ENCODE results near the gene ITSN1.

ITSN1 gene

DNA sequence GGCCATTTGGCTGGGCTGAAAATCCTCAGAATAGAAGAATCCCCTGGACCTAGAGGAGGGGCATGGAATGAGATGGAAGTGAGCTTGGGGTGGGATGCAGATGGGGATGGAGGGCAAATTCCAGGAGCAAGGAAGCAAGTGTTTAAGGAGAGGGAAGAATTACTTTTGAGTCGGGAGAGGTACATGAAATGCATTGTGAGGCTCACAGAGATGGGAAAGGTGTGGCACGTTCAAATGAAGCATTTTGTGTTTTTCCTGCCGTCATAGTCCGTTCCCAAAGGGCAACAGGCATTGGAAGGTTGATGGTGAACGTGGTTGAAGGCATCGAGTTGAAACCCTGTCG, 242.8 kb downstream of the ITSN1 start:
- peaks cover 4% of the 10 kb centered on the region; the same call in 1 of the 2 replicates for H3K27me3 ChIP-seq (ENCODE audit: control insufficient read depth, low read length)
- no peak overlapping the region for H3K4me3 ChIP-seq (ENCODE audit: low read length)
- no peaks in the 10 kb centered on the region for H3K9me3 ChIP-seq (ENCODE audit: control insufficient read depth, insufficient read depth, low read length)
- no peaks in the 10 kb centered on the region for H3K4me1 ChIP-seq (ENCODE audit: control insufficient read depth, low read length)
- TF ChIP-seq, protein P1, sequence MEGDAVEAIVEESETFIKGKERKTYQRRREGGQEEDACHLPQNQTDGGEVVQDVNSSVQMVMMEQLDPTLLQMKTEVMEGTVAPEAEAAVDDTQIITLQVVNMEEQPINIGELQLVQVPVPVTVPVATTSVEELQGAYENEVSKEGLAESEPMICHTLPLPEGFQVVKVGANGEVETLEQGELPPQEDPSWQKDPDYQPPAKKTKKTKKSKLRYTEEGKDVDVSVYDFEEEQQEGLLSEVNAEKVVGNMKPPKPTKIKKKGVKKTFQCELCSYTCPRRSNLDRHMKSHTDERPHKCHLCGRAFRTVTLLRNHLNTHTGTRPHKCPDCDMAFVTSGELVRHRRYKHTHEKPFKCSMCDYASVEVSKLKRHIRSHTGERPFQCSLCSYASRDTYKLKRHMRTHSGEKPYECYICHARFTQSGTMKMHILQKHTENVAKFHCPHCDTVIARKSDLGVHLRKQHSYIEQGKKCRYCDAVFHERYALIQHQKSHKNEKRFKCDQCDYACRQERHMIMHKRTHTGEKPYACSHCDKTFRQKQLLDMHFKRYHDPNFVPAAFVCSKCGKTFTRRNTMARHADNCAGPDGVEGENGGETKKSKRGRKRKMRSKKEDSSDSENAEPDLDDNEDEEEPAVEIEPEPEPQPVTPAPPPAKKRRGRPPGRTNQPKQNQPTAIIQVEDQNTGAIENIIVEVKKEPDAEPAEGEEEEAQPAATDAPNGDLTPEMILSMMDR (IDR thresholded peaks at IDR 0.05; ENCODE audit: low read depth, low read length, poor library complexity, severe bottlenecking): no peak
- no peak for TF ChIP-seq EZH2phosphoT487 (IDR thresholded peaks at IDR 0.05; ENCODE audit: borderline replicate concordance, low read length)
- no peak overlapping the region for H3K4me2 ChIP-seq (ENCODE audit: low read length)
- no peaks in the 10 kb centered on the region for H3K36me3 ChIP-seq (ENCODE audit: control insufficient read depth, low read length)
- no peaks in the 10 kb centered on the region for H4K20me1 ChIP-seq (ENCODE audit: control insufficient read depth, insufficient read depth, low read depth, low read length)
- no peaks in the 10 kb centered on the region for H3K9me2 ChIP-seq (replicated peaks; ENCODE audit: control insufficient read depth, low read length)
- no peak overlapping the region for H3K27ac ChIP-seq (ENCODE audit: low read depth, low read length)
- no peaks in the 10 kb centered on the region for H3F3A ChIP-seq (ENCODE audit: control insufficient read depth, insufficient read depth)
- no peaks in the 10 kb centered on the region for H3K79me2 ChIP-seq (ENCODE audit: control insufficient read depth, low read length)

DNA sequence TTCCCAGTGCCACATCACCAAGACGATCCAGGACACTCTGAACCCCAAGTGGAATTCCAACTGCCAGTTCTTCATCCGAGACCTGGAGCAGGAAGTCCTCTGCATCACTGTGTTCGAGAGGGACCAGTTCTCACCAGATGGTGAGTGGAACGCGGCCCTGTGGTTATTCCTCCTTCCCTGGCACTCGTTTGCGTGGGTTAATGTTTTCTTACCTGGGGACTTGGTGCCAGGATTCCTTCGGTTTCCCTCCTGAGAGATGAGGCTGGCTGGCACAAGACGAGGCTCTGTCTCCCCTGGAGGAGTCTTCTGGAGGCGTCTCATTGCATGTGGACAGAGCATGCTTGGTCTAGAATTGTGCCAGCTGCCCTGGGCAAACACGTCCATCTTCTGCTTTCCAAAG, 244.0 kb downstream of the ITSN1 start:
- no peaks in the 10 kb centered on the region for H3K79me2 ChIP-seq (ENCODE audit: control insufficient read depth, low read length)
- no peak overlapping the region for H3K4me3 ChIP-seq (ENCODE audit: low read length)
- no peaks in the 10 kb centered on the region for H3K4me1 ChIP-seq (ENCODE audit: control insufficient read depth, low read length)
- no peak overlapping the region for H3K27ac ChIP-seq (ENCODE audit: low read depth, low read length)
- peaks cover 4% of the 10 kb centered on the region; the same call in 1 of the 2 replicates for H3K27me3 ChIP-seq (ENCODE audit: control insufficient read depth, low read length)
- no peaks in the 10 kb centered on the region for H3K9me2 ChIP-seq (replicated peaks; ENCODE audit: control insufficient read depth, low read length)
- no peak overlapping the region for H3K4me2 ChIP-seq (ENCODE audit: low read length)
- no peaks in the 10 kb centered on the region for H3F3A ChIP-seq (ENCODE audit: control insufficient read depth, insufficient read depth)
- no peaks in the 10 kb centered on the region for H3K36me3 ChIP-seq (ENCODE audit: control insufficient read depth, low read length)
- no peaks in the 10 kb centered on the region for H3K9me3 ChIP-seq (ENCODE audit: control insufficient read depth, insufficient read depth, low read length)
- TF ChIP-seq, protein P1 (IDR thresholded peaks at IDR 0.05; ENCODE audit: low read depth, low read length, poor library complexity, severe bottlenecking): no peak
- TF ChIP-seq EZH2phosphoT487 (IDR thresholded peaks at IDR 0.05; ENCODE audit: borderline replicate concordance, low read length): no peak
- H4K20me1 ChIP-seq (ENCODE audit: control insufficient read depth, insufficient read depth, low read depth, low read length): no peaks in the 10 kb centered on the region

DNA sequence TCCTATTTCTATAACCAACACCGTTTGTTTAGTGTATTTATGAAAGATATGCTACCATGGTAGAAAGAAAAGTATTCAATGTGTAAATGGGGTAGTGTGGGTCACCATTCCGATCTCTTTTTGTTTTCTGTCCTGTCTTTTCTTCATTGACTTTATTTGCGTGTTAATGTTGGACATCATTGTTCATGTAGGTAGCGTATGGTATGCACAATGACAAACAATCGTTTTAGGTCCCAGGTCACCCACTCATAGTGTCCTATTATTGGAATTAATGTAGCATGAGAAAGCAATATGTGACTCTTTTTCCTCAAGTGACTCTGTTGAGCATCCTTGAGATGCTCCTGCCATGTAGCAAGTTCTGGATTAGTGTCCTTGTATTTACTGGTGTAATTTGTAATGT, 247.9 kb downstream of the ITSN1 start:
- Histone ChIP-seq H3K36me3 (ENCODE audit: control insufficient read depth, low read length) (no peaks in the 10 kb centered on the region), H3K9me2 (replicated peaks; ENCODE audit: control insufficient read depth, low read length) (no peaks in the 10 kb centered on the region), H3K4me3 (ENCODE audit: low read length) (no peak overlapping the region), H3K79me2 (ENCODE audit: control insufficient read depth, low read length) (no peaks in the 10 kb centered on the region), H3K27ac (ENCODE audit: low read depth, low read length) (no peak overlapping the region), H4K20me1 (ENCODE audit: control insufficient read depth, insufficient read depth, low read depth, low read length) (no peaks in the 10 kb centered on the region), H3K4me1 (ENCODE audit: control insufficient read depth, low read length) (peaks cover 5% of the 10 kb centered on the region), H3K4me2 (ENCODE audit: low read length) (no peak overlapping the region), H3K27me3 (ENCODE audit: control insufficient read depth, low read length) (peaks cover 10% of the 10 kb centered on the region), H3F3A (ENCODE audit: control insufficient read depth, insufficient read depth) (no peaks in the 10 kb centered on the region), H3K9me3 (ENCODE audit: control insufficient read depth, insufficient read depth, low read length) (no peaks in the 10 kb centered on the region)
- no peak for TF ChIP-seq EZH2phosphoT487 (IDR thresholded peaks at IDR 0.05; ENCODE audit: borderline replicate concordance, low read length)
- TF ChIP-seq, protein P1 (IDR thresholded peaks at IDR 0.05; ENCODE audit: low read depth, low read length, poor library complexity, severe bottlenecking): no peak

DNA sequence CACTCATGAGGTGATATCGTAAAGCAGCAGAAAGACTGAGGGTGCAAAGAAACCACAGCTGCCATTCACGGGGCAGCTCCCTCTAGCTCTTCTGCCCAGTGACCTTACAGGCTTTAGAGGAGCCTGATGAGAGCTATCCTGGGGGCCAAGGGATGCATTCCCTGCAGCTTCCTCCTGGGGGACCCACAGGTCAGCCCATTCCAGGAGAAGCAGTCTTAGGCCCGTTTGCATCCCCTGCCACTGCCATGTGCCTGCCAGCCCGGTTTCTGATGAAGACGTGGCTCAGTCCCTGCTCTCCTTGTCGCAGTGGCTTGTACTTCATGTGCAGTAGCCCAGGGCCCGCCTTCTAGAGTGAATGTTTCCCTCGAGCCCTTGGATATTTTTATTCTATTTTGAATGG, 250.6 kb downstream of the ITSN1 start:
- H3F3A ChIP-seq (ENCODE audit: control insufficient read depth, insufficient read depth): 0 out of 2 replicates have a peak, but pooled peaks cover 2% of the 10 kb centered on the region
- TF ChIP-seq, protein P1 (IDR thresholded peaks at IDR 0.05; ENCODE audit: low read depth, low read length, poor library complexity, severe bottlenecking): no peak
- no peak for TF ChIP-seq EZH2phosphoT487 (IDR thresholded peaks at IDR 0.05; ENCODE audit: borderline replicate concordance, low read length)
- H3K9me2 ChIP-seq (replicated peaks; ENCODE audit: control insufficient read depth, low read length): no peaks in the 10 kb centered on the region
- H3K4me1 ChIP-seq (ENCODE audit: control insufficient read depth, low read length): peaks cover 5% of the 10 kb centered on the region
- peaks cover 9% of the 10 kb centered on the region for H3K27me3 ChIP-seq (ENCODE audit: control insufficient read depth, low read length)
- H4K20me1 ChIP-seq (ENCODE audit: control insufficient read depth, insufficient read depth, low read depth, low read length): no peaks in the 10 kb centered on the region
- H3K4me3 ChIP-seq (ENCODE audit: low read length): no peak overlapping the region
- H3K9me3 ChIP-seq (ENCODE audit: control insufficient read depth, insufficient read depth, low read length): no peaks in the 10 kb centered on the region
- H3K36me3 ChIP-seq (ENCODE audit: control insufficient read depth, low read length): no peaks in the 10 kb centered on the region
- H3K4me2 ChIP-seq (ENCODE audit: low read length): no peak overlapping the region
- H3K79me2 ChIP-seq (ENCODE audit: control insufficient read depth, low read length): no peaks in the 10 kb centered on the region
- no peak overlapping the region for H3K27ac ChIP-seq (ENCODE audit: low read depth, low read length)

All from DOHH2 (cell line).